PC-9 (cell line): ENCODE measurements around the gene TFIP11. TPM values are rescaled to one million over a fixed set of nuclear protein-coding genes. Genes with fewer than 3 reads are reported as not detected.

Source experiments
- BruUV-seq: library from RNA; stranded (reverse); fragments of 400-500 nt; replicated peaks from 2 replicates; lab custom pipeline; 2021; lab: Mats Ljungman, UMichigan
- CTCF ChIA-PET: fragments of 300-600 bp; sonication (Branson Sonifier 250); formaldehyde crosslinking; loops from one replicate; lab custom pipeline; 2022; ENCODE audit warnings: antibody characterized with exemption; lab: Charles Lee
- POLR2A ChIA-PET: fragments of 300-600 bp; sonication (Branson Sonifier 250); formaldehyde crosslinking; loops from one replicate; lab custom pipeline; 2022; ENCODE audit warnings: antibody characterized with exemption; ENCODE audit not compliant: unreplicated experiment; lab: Charles Lee
- DNase-seq, 2 experiments: peaks; one replicate each; pipeline versions ENCODE4 v3.0.0 to v3.0.0-alpha.2; 2015 to 2022; ENCODE audit warnings: mixed read lengths in 1 of 2
- H2AFZ ChIP-seq: fragments of 200-600 bp; sonication (generic); 2 replicates; pipeline ENCODE4 v1.8.1; 2017; ENCODE audit warnings: antibody characterized with exemption
- H3F3A ChIP-seq: fragments of 200-600 bp; sonication (generic); 2 replicates; pipeline ENCODE4 v1.8.1; 2017; ENCODE audit warnings: antibody characterized with exemption, mild to moderate bottlenecking, low read depth; ENCODE audit not compliant: insufficient read depth
- H3K27ac ChIP-seq: fragments of 200-600 bp; sonication (generic); 2 replicates; pipeline ENCODE4 v1.6.1; 2016; ENCODE audit warnings: mixed run types
- H3K27me3 ChIP-seq: fragments of 200-600 bp; sonication (generic); 2 replicates; pipeline ENCODE4 v1.6.1; 2016; ENCODE audit warnings: low read depth, mixed run types; ENCODE audit not compliant: insufficient read depth
- H3K36me3 ChIP-seq: fragments of 200-600 bp; sonication (generic); 2 replicates; pipeline ENCODE4 v1.6.1; 2016; ENCODE audit warnings: low read depth, mixed run types
- H3K4me1 ChIP-seq: fragments of 200-600 bp; sonication (generic); replicated peaks from 2 replicates; pipeline ENCODE4 v1.6.1; 2016; ENCODE audit warnings: mixed run types; ENCODE audit not compliant: insufficient read depth
- H3K4me2 ChIP-seq: fragments of 200-600 bp; sonication (generic); 2 replicates; pipeline ENCODE4 v1.6.1; 2017; ENCODE audit warnings: mixed run types
- H3K4me3 ChIP-seq: fragments of 200-600 bp; sonication (generic); 2 replicates; pipeline ENCODE4 v1.6.1; 2016; ENCODE audit warnings: mixed run types
- H3K79me2 ChIP-seq: fragments of 200-600 bp; sonication (generic); 2 replicates; pipeline ENCODE4 v1.6.1; 2017; ENCODE audit warnings: low read depth, mixed run types
- H3K9me2 ChIP-seq: fragments of 200-600 bp; sonication (generic); 2 replicates; pipeline ENCODE4 v1.8.1; 2017; ENCODE audit warnings: mild to moderate bottlenecking; ENCODE audit not compliant: insufficient read depth
- H3K9me3 ChIP-seq: fragments of 200-600 bp; sonication (generic); 2 replicates; pipeline ENCODE4 v1.8.1; 2016; ENCODE audit warnings: low read depth; ENCODE audit not compliant: insufficient read depth
- H4K20me1 ChIP-seq: fragments of 200-600 bp; sonication (generic); 2 replicates; pipeline ENCODE4 v1.8.1; 2017; ENCODE audit not compliant: insufficient read depth
- EZH2 ChIP-seq: fragments of 200-600 bp; sonication (generic); IDR thresholded peaks from 2 replicates; pipeline ENCODE4 v1.8.0; 2017; ENCODE audit warnings: antibody characterized with exemption, low read depth
- intact Hi-C: fragments of 100-400 bp; cut with micrococcal nuclease; formaldehyde crosslinking; loops from one replicate; pipeline ENCODE4 v1.10.0; 2022; ENCODE audit not compliant: unreplicated experiment
- total RNA-seq: library from RNA; stranded (reverse); gene quantifications from 2 replicates; pipeline ENCODE4 v1.2.3, GENCODE V29; 2021
- TF ChIP-seq, protein P1 (sequence below): fragments of 200-600 bp; sonication (generic); conservative IDR thresholded peaks from 2 replicates; pipeline ENCODE4 v1.6.1; 2017; ENCODE audit warnings: mixed run types, antibody characterized with exemption, mild to moderate bottlenecking, moderate library complexity

Gene TFIP11
- total RNA-seq, 1 experiment from 2014 or later = 17.3 TPM

DNA sequence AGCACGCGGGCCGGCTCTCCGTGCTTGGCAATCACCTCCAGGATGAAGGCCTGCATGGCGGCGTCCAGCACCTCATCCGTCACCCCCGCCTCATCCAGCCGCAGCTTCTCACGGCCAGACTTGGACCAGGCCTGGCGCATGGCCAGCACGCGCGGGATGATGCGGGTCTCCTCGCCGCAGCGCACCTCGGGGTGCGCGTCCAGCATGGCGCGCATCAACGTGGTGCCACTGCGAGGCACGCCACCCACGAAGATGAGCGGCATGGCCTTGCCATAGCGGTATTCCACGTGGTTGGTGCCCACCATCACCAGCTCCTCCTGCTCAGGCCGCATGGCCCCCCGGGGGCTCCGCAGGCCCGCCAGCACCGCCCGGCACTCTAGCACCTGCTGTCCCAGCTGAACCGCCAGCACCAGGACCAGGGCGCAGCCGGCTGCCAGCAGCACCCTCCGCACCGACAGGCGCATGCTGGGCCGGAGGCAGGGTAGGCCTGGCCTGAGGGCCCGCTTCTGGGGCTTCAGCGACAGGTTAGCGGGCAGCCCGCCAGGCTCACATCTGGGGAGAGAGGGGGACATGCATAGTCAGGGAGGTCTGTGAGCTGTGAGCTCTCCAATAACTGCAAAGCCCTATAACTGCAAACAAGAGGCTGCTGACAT is 29.0 kb upstream of the TFIP11 start:
- Histone ChIP-seq H3F3A (no peaks in the 10 kb centered on the region), H2AFZ (no peak overlapping the region), H4K20me1 (no peaks in the 10 kb centered on the region), H3K9me3 (no peaks in the 10 kb centered on the region), H3K27me3 (no peaks in the 10 kb centered on the region), H3K4me1 (no peaks in the 10 kb centered on the region), H3K27ac (no peak overlapping the region), H3K4me2 (no peak overlapping the region), H3K79me2 (no peaks in the 10 kb centered on the region), H3K9me2 (no peaks in the 10 kb centered on the region), H3K4me3 (no peak overlapping the region), H3K36me3 (no peaks in the 10 kb centered on the region)
- ChIA-PET POLR2A (no interaction called here), CTCF (no interaction called here)
- intact Hi-C loops = no loop called here
- no peak for DNase-seq
- no TSS peak for BruUV-seq
- TF ChIP-seq EZH2 = no peak
- TF ChIP-seq, protein P1, sequence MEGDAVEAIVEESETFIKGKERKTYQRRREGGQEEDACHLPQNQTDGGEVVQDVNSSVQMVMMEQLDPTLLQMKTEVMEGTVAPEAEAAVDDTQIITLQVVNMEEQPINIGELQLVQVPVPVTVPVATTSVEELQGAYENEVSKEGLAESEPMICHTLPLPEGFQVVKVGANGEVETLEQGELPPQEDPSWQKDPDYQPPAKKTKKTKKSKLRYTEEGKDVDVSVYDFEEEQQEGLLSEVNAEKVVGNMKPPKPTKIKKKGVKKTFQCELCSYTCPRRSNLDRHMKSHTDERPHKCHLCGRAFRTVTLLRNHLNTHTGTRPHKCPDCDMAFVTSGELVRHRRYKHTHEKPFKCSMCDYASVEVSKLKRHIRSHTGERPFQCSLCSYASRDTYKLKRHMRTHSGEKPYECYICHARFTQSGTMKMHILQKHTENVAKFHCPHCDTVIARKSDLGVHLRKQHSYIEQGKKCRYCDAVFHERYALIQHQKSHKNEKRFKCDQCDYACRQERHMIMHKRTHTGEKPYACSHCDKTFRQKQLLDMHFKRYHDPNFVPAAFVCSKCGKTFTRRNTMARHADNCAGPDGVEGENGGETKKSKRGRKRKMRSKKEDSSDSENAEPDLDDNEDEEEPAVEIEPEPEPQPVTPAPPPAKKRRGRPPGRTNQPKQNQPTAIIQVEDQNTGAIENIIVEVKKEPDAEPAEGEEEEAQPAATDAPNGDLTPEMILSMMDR = no peak

DNA sequence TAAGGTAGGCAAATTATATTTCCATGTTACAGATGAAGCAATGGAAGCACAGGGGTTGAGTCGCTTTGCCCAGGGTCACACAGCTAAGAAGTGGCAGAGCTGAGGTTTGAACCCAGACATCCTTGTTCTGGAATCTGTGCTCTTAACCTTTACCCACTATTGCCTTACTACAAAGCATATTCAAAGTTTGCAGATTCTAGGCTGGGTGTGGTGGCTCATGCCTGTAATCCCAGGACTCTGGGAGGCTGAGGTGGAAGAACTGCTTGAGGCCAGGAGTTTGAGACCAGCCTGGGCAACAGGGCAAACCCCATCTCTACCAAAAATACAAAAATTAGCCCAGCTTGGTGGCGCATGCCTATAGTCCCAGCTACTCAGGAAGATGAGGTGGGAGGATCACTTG is 27.8 kb upstream of the TFIP11 start:
- Histone ChIP-seq H3K27ac (no peak overlapping the region), H3K79me2 (no peaks in the 10 kb centered on the region), H3K4me1 (no peaks in the 10 kb centered on the region), H3K9me2 (no peaks in the 10 kb centered on the region), H4K20me1 (no peaks in the 10 kb centered on the region), H3K9me3 (no peaks in the 10 kb centered on the region), H2AFZ (no peak overlapping the region), H3F3A (no peaks in the 10 kb centered on the region), H3K27me3 (no peaks in the 10 kb centered on the region), H3K36me3 (no peaks in the 10 kb centered on the region), H3K4me3 (no peak overlapping the region), H3K4me2 (no peak overlapping the region)
- POLR2A ChIA-PET = no interaction called here
- no peak for TF ChIP-seq EZH2
- TF ChIP-seq, protein P1 = no peak
- DNase-seq = no peak
- CTCF ChIA-PET = no interaction called here
- no TSS peak for BruUV-seq
- intact Hi-C loops = no loop called here

DNA sequence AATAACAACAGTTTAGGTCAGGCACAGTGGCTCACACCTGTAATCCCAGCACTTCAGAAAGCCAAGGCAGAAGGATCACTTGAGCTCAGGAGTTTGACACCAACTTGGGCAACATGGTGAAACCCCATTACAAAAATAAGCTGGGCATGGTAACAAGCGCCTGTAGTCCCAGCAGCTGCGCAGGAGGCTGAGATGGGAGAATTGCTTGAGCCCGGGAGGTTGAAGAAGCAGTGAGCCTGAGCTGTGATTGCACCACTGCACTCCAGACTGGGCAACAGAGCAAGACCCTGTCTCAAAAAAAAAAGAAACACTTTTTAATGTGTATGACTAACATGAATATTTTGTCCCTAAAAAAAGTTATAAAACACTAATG is 24.5 kb upstream of the TFIP11 start:
- Histone ChIP-seq H3K79me2 (no peaks in the 10 kb centered on the region), H3K4me2 (no peak overlapping the region), H3K36me3 (no peaks in the 10 kb centered on the region), H3K4me3 (no peak overlapping the region), H2AFZ (no peak overlapping the region), H3K27ac (no peak overlapping the region), H3K27me3 (no peaks in the 10 kb centered on the region), H3K9me3 (no peaks in the 10 kb centered on the region), H3F3A (no peaks in the 10 kb centered on the region), H4K20me1 (no peaks in the 10 kb centered on the region), H3K4me1 (no peaks in the 10 kb centered on the region), H3K9me2 (no peaks in the 10 kb centered on the region)
- intact Hi-C loops = no loop called here
- DNase-seq = no peak
- no peak for TF ChIP-seq EZH2
- TF ChIP-seq, protein P1 = no peak
- no TSS peak for BruUV-seq
- ChIA-PET POLR2A (no interaction called here), CTCF (no interaction called here)
